Smooth muscle cell of the brain vasculature (primary cell): ENCODE results near the gene SEH1L.

Experiments used
- DNase-seq: peaks from one replicate; pipeline ENCODE4 v3.0.0-alpha.2; 2012; ENCODE audit warnings: low read depth, low spot score

SEH1L gene

GRCh38 chr18:13036622-13037320, 89.0 kb downstream of the SEH1L start:
- DNase-seq: no peak
